Effector memory CD4-positive, alpha-beta T cell (primary cell): ENCODE measurements around the gene UBN1.

Source experiments
- DNase-seq, 3 donors: peaks; one replicate each; pipeline ENCODE4 v3.0.0-alpha.2; 2020
- H3K27ac ChIP-seq: 2 replicates; pipeline ENCODE4 v1.7.0; 2013; ENCODE audit warnings: mild to moderate bottlenecking, low read length, moderate library complexity; ENCODE audit not compliant: insufficient read depth, poor library complexity, severe bottlenecking
- H3K27me3 ChIP-seq: replicated peaks from 2 replicates; pipeline ENCODE4 v1.7.0; 2013; ENCODE audit warnings: mild to moderate bottlenecking, low read length; ENCODE audit not compliant: insufficient read depth, control insufficient read depth, poor library complexity, severe bottlenecking
- H3K36me3 ChIP-seq: 2 replicates; pipeline ENCODE4 v1.7.0; 2013; ENCODE audit warnings: mild to moderate bottlenecking, low read length, moderate library complexity; ENCODE audit not compliant: control insufficient read depth, insufficient read depth
- H3K4me1 ChIP-seq: 2 replicates; pipeline ENCODE4 v1.7.0; 2013; ENCODE audit warnings: low read length, mild to moderate bottlenecking; ENCODE audit not compliant: control insufficient read depth, insufficient read depth, poor library complexity, severe bottlenecking
- H3K4me3 ChIP-seq: 2 replicates; pipeline ENCODE4 v1.7.0; 2013; ENCODE audit warnings: low read length, low read depth, mild to moderate bottlenecking; ENCODE audit not compliant: insufficient read depth, poor library complexity, severe bottlenecking
- H3K9me3 ChIP-seq: 2 replicates; pipeline ENCODE4 v1.7.0; 2013; ENCODE audit warnings: mild to moderate bottlenecking, low read length, moderate library complexity; ENCODE audit not compliant: control insufficient read depth
- total RNA-seq, 3 donors: gene quantifications; one replicate each; lab custom pipeline; 2026; lab: John Stamatoyannopoulos, UW

Gene UBN1, protein sequence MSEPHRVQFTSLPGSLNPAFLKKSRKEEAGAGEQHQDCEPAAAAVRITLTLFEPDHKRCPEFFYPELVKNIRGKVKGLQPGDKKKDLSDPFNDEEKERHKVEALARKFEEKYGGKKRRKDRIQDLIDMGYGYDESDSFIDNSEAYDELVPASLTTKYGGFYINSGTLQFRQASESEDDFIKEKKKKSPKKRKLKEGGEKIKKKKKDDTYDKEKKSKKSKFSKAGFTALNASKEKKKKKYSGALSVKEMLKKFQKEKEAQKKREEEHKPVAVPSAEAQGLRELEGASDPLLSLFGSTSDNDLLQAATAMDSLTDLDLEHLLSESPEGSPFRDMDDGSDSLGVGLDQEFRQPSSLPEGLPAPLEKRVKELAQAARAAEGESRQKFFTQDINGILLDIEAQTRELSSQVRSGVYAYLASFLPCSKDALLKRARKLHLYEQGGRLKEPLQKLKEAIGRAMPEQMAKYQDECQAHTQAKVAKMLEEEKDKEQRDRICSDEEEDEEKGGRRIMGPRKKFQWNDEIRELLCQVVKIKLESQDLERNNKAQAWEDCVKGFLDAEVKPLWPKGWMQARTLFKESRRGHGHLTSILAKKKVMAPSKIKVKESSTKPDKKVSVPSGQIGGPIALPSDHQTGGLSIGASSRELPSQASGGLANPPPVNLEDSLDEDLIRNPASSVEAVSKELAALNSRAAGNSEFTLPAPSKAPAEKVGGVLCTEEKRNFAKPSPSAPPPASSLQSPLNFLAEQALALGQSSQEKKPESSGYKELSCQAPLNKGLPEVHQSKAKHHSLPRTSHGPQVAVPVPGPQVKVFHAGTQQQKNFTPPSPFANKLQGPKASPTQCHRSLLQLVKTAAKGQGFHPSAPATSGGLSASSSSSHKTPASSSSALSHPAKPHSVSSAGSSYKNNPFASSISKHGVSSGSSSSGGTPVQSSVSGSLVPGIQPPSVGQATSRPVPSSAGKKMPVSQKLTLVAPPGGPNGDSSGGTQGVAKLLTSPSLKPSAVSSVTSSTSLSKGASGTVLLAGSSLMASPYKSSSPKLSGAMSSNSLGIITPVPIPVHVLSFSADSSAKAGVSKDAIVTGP (N-terminal part only)
- 99.3 to 122 (median 112) reads per million in 3 donors for total RNA-seq

DNA sequence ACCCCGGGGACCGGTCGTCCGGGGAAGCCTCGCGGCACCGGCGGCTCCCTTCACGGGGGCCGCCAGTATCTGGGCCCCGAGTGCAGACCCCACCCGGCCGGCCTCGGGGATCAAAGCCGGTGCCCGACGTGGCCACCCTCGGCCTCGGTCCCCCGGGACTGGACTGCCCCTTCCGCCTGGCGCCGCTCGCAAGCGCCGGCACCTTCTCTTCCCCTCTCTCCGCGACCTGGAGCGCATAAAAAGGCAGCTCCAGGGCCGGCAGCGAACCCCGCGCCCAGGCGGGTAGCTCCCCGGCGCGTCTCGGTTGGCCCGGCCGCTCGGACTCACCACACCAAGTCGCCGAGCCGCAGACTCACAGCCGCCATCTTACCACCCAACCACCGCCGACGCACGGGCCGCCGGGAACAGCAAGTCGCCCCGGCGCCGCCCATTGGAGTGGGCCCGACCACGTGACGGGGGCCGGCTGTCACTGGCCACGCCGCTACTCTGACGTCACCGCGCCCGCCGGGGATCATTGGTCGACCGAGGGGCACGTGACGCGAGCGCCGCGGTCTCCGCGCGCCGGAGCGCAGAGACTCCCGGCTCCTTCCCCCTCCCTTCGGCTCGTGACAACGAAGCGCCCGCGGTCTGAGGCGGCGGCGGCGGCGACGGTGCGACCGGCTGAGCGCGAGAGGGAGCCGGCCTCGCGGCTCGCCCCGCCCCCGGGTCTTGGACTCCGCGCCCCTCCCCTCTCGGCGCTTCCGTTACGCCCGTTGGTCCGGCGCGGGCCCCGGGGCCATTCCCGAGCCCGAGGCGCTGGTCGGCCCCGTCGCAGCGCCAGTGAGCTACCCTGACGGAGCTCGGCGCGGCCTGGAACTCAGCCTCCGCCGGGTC lies at the start of gene UBN1, which contains the start of gene GLYR1:
Gene UBN1 (plus strand): TSS at position 581 of the 873 bp plus-strand sequence. CDS start 5,437 bp downstream, outside the sequence.
Gene GLYR1 (minus strand): TSS at position 388 of the 873 bp plus-strand sequence. CDS start 23 bp downstream, at position 365.
- Histone ChIP-seq H3K36me3 (peaks cover 29% of the 10 kb centered on the region), H3K27me3 (no peaks in the 10 kb centered on the region), H3K27ac (peak within 1 kb of the TSS; percentile 95), H3K9me3 (no peaks in the 10 kb centered on the region), H3K4me1 (peaks cover 20% of the 10 kb centered on the region), H3K4me3 (peak within 1 kb of the TSS; percentile 94)
- peak; percentile 98 to 99 (median 99) for DNase-seq

DNA sequence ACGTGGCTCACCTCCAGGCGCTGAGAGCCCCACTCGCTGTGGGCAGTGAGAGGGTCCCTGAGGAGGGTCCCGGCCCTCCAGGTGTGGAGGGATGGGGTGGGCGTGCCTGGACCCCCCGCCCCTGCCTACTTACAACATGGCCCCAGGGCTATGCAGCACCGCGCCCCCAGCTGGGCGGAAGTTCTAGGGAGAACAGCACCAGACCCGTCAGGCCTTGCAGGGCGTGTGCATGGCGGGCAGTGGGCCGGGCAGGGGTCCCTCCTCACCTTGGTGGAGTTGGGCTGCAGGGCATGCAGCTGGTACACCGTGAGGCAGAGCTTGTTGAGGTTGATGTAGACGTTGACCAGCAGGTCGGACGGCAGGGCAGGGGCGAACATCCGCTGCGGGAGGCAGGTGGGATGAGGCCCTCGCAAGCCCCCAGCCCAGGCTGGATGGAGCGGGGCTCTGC lies 49.5 kb upstream of the UBN1 start:
- Histone ChIP-seq H3K36me3 (no peaks in the 10 kb centered on the region), H3K4me1 (peaks cover 8% of the 10 kb centered on the region), H3K27ac (no peak overlapping the region), H3K4me3 (no peak overlapping the region), H3K27me3 (no peaks in the 10 kb centered on the region), H3K9me3 (no peaks in the 10 kb centered on the region)
- DNase-seq = no peak

DNA sequence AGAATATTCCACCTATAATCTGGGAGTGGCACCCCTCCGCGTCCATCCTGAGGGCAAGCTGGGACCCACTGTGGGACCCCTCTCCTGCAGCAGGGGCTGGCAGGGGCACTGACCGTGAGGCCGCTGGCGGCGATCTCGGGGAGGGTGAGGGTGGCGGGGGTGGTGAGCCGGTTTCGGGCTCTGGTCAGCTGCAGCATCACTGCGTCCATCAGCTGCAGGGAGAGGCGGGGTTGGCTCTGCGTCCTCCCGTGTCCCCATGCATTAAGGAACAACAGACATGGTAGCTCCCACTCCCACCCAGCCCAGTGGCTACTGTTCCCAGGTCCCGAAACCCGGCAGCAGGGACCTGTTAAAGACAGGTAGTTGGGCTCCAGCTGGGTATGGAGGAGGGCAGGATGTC lies 48.8 kb upstream of the UBN1 start:
- no peak overlapping the region for H3K4me3 ChIP-seq
- H3K36me3 ChIP-seq = no peaks in the 10 kb centered on the region
- H3K9me3 ChIP-seq = no peaks in the 10 kb centered on the region
- H3K4me1 ChIP-seq = peaks cover 8% of the 10 kb centered on the region
- no peak for DNase-seq
- no peak overlapping the region for H3K27ac ChIP-seq
- no peaks in the 10 kb centered on the region for H3K27me3 ChIP-seq

DNA sequence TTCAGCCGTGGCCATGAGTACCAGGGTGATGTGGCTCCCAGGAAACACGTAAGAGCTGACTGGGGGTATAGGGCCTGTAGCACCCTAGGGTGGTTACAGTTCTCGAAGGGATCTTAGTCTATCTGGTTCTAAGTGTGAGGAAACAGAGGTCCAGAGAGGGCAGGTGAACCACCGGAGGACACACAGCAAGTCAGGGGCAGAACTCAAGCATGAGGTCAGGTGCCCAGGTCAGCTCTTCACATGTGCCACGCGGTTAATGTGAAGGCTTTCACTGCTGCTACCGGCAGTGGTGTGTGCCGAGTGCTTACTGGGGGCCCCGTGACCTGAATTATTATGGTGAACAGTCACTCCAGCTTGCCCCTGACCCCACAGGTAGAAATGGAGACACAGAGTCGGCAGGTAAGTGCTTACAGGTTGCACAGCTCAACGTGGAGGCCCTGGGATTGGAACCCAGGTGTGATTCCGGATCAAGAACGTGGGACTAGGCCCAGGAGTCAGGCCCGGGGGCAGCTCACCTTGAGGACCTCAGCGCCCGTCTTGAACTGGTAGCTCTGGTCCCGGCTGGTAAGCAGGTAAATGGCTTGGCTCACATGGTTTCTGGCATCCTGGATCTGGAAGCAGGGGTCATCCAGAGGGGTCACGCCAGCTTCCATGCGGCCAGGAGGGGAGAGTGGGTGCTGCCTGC lies 48.0 kb upstream of the UBN1 start:
- peaks cover 8% of the 10 kb centered on the region for H3K4me1 ChIP-seq
- no peak overlapping the region for H3K4me3 ChIP-seq
- no peaks in the 10 kb centered on the region for H3K36me3 ChIP-seq
- no peaks in the 10 kb centered on the region for H3K9me3 ChIP-seq
- no peak overlapping the region for H3K27ac ChIP-seq
- H3K27me3 ChIP-seq = no peaks in the 10 kb centered on the region
- DNase-seq = no peak

DNA sequence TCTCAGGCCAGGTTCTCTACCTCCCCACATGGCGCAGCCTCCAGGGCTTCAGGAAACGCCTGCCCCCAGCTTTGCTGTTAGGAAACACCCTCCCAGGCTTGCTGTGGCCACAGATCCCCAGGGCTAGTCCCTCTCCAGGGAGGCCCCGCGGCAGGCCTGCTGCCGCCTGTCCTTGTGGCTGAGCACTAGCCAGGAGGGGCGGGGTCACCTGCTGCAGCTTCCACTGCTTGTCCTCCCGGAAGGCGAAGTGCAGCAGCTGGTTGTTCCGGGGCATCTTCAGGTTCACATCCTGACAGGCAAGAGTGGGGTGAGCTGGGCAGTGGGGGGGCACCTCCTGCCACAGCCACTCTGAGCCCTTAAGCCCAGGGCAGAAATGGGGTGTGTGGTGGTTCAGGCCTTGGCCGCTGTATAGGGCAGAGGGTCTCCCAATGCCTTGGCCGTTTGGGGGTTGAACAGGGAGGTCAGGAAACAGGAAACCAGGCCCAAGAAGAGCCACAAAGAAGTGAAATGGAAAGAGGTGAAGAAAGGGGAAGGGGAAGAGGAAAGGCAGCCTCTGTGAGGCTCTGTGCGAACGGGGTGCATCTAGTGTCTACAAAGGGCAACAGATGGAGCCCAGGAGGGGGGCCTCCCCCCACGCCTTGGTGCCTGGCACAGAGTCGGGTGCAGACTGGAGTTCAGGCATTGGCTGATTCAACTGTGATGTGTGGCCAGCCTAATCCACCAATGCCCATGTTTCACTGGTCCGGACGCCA lies 46.8 kb upstream of the UBN1 start:
- H3K36me3 ChIP-seq = no peaks in the 10 kb centered on the region
- DNase-seq = no peak
- no peaks in the 10 kb centered on the region for H3K27me3 ChIP-seq
- no peaks in the 10 kb centered on the region for H3K9me3 ChIP-seq
- H3K4me1 ChIP-seq = peaks cover 8% of the 10 kb centered on the region
- no peak overlapping the region for H3K27ac ChIP-seq
- H3K4me3 ChIP-seq = no peak overlapping the region

DNA sequence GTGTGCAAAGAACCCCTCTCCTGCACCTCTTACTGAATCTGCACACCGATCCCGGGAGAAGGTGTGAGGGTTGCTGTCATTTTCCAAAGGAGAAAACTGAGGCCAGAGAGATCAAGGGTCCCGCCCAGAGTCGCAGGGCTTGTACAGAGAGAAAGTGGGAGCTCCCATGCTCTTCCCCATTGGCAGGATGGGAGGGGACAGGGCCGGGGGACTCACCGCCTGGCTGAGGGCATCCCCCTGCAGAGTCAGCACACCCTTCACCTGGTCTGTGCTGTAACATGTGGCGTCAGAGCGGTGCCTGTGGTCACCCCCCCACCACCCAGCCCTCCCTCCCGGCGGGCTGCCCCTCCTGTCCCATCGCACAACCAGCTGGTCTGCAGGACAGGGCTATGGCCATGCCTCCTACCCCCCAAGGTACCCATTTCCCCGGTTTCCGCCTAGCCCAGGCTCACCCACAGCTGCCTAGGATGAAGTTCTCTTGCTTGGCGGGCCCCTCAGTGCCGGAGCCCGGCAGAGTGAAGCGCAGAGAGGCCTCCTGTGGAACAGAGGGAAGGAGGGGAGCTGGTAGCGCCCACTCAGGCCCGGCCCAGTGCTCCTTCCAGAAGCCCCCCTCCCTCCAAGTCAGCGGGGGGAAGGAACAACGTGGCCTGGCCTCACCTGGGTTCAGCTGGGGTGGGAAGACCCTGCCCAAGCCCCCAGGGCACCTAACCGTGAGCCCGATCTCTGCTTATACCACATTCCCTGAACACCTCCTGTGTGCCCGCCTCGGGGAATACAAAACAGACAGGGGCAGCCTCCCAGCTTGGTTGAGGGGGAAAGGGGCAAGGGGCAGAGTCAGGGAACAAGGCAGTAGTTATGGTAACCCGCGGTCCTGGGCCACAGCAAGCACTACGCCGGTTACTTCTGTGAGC lies 46.0 kb upstream of the UBN1 start:
- Histone ChIP-seq H3K27ac (peak overlapping the region; percentile 82), H3K4me3 (peak overlapping the region; percentile 88), H3K36me3 (no peaks in the 10 kb centered on the region), H3K4me1 (peaks cover 8% of the 10 kb centered on the region), H3K9me3 (no peaks in the 10 kb centered on the region), H3K27me3 (no peaks in the 10 kb centered on the region)
- no peak for DNase-seq

DNA sequence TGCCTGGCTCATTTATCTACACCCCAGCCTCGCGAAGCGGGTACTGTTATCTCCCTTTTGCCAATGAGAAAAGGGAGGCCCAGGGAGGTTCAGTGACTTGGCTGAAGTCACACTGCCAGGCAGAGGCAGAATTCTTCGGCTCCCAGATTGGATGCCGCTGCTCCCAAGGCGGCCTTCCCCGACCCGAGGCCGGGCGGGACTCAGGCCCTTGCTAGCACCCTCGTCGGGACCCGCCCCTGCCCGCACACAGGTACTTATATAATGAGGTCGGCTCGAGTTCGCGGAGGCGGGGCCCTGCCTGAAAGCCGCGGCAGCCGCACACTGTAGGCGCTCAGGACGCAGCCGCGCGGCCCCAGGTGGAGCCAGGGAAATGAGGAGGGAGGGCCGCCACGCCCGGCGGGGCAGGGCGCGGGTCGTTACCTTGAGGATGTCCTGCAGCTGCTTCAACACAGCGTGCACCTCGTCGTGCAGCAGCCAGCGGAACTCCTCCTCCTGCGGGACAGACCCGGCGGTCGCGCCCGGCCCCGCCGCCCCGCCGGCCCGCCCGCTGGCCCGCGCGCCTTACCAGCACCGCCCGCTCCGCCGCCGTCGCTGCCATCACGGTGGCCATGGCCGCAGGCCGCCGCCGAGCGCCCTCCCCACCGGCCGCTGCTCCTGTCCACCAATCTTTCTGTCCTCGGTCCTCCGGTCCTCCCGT lies 45.2 kb upstream of the UBN1 start, which contains the start of gene ROGDI:
Gene ROGDI (minus strand): TSS at position 672 of the 697 bp plus-strand sequence. CDS start 62 bp downstream, at position 610.
- H3K9me3 ChIP-seq = no peaks in the 10 kb centered on the region
- H3K4me1 ChIP-seq = peaks cover 8% of the 10 kb centered on the region
- peak within 1 kb of the TSS; percentile 82 for H3K27ac ChIP-seq
- H3K27me3 ChIP-seq = no peaks in the 10 kb centered on the region
- peak; percentile 81 to 86 (median 82) for DNase-seq
- peak within 1 kb of the TSS; percentile 88 for H3K4me3 ChIP-seq
- no peaks in the 10 kb centered on the region for H3K36me3 ChIP-seq
